Activated gamma-delta T cell (primary cell): ENCODE measurements around the gene LRBA.
"Not testable (repeated sequence)": the region's sequence is repeated elsewhere in the genome, so short reads cannot be mapped to it uniquely, and the experiment has no call there.

ENCODE experiments used
- DNase-seq: peaks from one replicate; lab custom pipeline; 2025; lab: John Stamatoyannopoulos, UW

Gene LRBA

DNA sequence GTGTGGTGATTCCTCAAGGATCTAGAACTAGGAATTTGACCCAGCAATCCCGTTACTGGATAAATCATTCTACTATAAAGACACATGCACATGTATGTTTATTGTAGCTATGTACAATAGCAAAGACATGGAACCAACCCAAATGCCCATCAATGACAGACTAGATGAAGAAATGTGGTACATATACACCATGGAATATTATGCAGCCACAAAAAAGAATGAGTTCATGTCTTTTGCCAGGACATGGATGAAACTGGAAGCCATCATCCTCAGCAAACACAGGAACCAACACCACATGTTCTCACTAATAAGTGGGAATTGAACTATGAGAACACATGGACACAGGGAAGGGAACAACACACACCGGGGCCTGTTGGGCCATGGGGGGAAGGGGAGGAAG is 450.1 kb downstream of the LRBA start:
- DNase-seq, result not testable (repeated sequence)

DNA sequence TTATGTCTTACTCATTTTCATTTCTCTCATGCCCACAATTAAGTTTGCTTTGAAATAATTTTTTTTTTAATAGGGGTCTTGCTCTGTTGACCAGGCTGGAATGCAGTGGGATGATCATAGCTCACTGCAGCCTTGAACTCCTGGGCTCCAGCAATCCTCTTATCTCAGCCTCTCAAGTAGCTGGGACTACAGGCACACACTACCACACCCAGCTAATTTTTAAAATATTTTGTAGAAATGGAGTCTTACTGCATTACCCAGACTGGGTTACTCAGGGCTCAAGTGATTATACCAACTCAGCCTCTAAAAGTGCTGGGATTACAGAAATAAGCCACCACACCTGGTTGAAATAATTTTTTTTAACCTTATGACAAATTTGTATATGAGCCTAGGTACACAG is 452.3 kb downstream of the LRBA start:
- DNase-seq, result no peak

- no peak for DNase-seq
These were observed 452.8 kb downstream of the LRBA start for GRCh38 chr4:150562250-150562649.

- DNase-seq, result no peak
These were observed 453.8 kb downstream of the LRBA start for GRCh38 chr4:150561143-150561737.

- not testable (repeated sequence) for DNase-seq
These were observed 457.3 kb downstream of the LRBA start for GRCh38 chr4:150557811-150558210.

GRCh38 chr4:150547154-150547838 is 467.8 kb downstream of the LRBA start:
- DNase-seq, result no peak

DNA sequence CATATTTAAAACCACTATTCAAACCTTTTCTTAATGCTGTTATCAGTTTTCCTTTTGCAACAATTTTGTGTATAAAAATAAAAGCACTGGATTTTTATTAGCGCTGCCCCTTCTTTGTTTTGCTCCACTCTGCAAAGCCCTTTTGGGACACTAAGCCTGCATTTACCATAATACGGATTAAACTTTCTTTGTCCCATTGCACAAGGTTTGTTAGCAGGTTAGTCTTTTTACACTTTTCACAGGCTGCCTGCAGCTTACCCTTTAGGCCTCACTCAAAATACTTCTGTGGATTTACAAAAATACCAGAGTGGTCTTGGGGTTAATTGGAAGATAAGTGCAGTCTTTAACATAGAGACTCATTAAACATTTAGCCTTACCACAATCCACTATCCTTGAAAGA is 468.8 kb downstream of the LRBA start:
- no peak for DNase-seq

DNA sequence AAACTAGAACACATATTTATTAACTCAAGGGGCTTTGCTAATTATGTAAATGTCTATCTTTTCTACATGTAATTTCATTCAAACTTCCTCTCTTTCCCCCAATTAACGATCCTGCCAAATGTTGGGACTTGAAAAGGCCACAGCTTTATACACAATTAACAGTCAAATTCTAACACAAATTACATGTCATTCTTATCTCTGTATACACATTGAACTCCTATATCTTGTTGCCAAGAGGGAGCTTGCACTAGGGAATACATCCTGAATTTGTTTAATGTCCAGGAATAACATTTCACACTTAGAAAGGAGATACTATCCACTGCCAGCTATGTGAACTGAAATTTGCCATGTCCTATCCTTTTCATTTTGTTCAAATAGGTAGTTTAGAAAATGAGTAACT is 472.0 kb downstream of the LRBA start:
- DNase-seq, result no peak

GRCh38 chr4:150541681-150542080 is 473.4 kb downstream of the LRBA start:
- DNase-seq, result no peak

- no peak for DNase-seq
These were observed 474.1 kb downstream of the LRBA start for GRCh38 chr4:150540959-150541360.

GRCh38 chr4:150540536-150540935 is 474.5 kb downstream of the LRBA start:
- no peak for DNase-seq

- DNase-seq, result not testable (repeated sequence)
These were observed 477.2 kb downstream of the LRBA start for GRCh38 chr4:150537911-150538310.

DNA sequence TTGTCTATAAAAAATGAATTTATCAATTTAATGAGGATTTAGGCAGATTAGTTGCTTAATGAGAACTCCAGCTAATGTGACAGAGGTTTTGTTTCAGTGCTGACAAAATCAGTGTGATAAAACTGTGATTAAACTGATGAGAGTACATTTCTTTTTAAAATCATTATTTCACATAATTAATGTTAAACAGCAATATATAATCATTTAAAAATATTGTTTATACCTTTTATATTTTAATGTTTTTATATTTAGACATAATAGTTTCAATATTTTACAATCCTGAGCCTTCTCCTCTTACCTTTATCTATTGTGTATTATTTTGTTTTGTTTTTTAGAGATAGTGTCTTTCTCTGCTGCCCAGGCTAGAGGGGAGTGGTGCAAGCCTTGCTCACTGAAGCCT is 480.3 kb downstream of the LRBA start:
- DNase-seq, result no peak

DNA sequence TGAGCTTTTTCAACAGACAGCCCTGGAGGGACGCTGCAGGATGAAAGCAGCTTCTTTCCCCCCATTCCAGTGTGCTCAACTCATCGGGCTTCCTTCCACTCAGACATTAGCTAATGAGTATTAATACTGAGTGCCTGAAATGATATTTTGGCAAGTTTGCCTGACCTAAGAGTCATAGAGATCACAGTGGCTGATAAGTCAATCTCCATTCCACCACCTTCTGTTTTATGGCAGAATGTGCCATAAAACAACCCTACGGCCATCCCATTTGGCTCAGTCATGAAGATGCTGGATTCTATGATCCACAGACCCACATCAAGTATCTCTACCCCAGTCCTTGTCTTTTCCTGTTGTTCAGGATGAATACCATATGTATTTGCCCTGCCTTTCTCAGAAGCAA is 481.4 kb downstream of the LRBA start:
- DNase-seq, result no peak

GRCh38 chr4:150525321-150525868 is 489.7 kb downstream of the LRBA start:
- no peak for DNase-seq

- no peak for DNase-seq
These were observed 496.5 kb downstream of the LRBA start for GRCh38 chr4:150518559-150518958.

- DNase-seq, result no peak
These were observed 499.9 kb downstream of the LRBA start for GRCh38 chr4:150515135-150515534.

GRCh38 chr4:150514709-150515108 is 500.4 kb downstream of the LRBA start:
- DNase-seq, result no peak

GRCh38 chr4:150510176-150510865 is 504.8 kb downstream of the LRBA start:
- no peak for DNase-seq

- not testable (repeated sequence) for DNase-seq
These were observed 507.4 kb downstream of the LRBA start for GRCh38 chr4:150507656-150508055.

- no peak for DNase-seq
These were observed 513.1 kb downstream of the LRBA start for GRCh38 chr4:150501983-150502382.

GRCh38 chr4:150501009-150501727 is 513.9 kb downstream of the LRBA start:
- no peak for DNase-seq
